Left kidney (tissue), 2 donors: Measurements from ENCODE around the gene PTS. TPM values are rescaled to one million over a fixed set of nuclear protein-coding genes. Genes with fewer than 3 reads are reported as not detected.

Source experiments
- DNase-seq: peaks from one replicate; pipeline ENCODE4 v3.0.0-alpha.2; 2013
- polyA plus RNA-seq: library from polyadenylated mRNA; unstranded; fragments of 120-200 nt; gene quantifications from one replicate; pipeline ENCODE4 v1.2.1, GENCODE V29; 2013; ENCODE audit not compliant: insufficient read length

PTS gene
- polyA plus RNA-seq, 1 donor = 63.5 TPM

DNA sequence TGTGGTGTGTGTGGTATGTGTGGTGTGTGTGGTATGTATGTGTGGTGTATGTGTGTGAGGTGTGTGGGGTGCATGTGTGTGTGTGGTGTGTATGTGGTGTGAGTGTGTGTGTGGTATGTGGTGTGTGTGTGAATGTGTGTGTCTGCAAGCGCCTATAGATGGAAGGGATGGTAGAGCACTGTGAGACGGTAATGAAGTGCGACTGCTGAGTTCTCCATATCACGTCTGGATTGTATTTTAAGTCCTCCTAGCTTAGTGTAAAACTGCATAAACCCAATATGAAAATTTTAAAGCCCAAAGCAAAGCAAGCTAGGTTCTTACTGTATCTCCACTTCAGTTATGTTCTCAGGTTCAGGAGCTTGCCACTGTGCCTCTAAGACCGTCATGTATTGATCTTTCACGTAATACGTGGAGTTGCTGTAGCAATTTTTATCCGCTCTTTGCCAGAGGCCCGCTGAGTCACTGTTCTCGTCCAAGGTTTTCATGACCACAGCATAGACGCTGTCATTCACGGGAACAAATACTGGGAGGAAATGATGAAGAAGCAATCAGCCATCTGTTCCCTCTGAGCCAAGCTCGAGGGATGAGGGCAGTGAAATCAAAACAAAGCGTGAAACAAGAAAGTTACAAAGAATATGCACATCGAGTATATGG is 29.0 kb downstream of the PTS start:
- no peak for DNase-seq

DNA sequence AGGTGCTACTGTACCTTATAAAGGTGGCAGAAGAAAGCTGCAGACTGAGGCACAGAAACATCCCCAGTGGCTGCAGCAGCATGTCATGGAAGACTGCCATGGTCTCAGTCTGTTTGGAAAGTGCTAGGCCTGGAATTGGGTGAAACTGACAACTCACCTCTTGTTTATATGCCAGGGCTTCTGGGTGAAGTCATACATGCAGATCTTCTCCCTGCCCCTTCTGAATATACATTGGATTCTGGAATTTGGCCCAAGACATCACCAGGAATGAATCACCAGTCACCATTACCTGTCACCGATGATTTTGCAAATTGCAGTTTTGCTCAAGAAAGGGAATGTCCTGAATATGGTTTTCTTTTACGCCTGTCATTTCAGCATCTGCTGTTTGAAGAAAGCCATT is 34.3 kb downstream of the PTS start, which contains the start of gene PLET1:
Gene PLET1, minus strand, starts transcription at position 371 of the 400 bp plus-strand sequence. Its CDS starts 271 bp downstream, at position 100.
- no peak for DNase-seq

DNA sequence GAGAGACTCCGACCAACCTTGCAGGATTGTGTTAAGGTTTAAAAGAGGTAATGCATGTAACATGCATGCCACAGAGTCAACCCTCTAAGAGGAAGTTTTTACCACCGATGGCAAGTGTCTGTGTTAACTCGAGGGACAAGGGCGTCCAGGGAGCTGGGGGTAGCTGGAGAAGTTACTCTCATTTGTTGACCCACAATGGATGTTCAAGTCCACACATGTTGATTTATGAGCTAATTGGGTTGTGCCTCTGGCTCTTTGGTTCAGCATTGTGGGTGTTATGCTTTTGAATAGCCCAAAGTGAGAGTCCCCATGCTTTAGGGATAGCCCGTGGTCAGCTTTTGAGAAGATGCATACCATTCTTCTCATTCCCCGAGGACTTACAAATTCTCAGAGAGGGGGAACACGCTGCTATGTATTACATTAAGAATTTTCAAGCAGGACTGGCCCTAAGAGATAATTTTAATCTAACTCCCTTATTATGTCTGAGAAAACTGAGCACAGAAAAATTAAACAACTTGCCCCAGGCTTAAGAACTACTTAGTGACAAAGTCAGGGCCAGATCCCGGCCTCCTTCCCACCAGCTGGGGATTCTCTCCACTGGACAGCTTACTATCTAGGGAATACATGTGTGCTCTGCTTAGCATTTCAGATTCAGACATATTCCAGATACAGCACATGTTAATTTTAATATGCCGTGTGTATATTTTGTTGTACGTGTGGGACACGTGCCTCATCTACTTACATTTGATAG is 39.6 kb downstream of the PTS start:
- no peak for DNase-seq

DNA sequence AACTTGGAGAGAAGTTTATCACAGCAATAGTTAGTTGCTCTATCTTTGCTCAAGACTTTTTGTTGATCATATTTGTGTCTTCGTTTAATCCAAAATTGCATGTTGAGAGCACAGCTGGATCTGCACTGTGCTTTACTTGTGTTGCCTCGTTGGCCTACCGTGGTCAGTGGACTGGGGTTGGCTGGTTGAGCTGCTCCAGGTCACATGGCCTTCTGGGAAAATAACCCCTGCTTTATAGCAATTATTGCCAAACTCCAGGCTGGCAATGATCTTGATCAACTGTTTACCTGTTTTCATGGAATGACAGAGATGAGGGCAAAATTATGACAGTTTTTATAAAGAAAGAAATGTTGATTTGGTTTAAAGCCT is 40.2 kb downstream of the PTS start:
- no peak for DNase-seq

DNA sequence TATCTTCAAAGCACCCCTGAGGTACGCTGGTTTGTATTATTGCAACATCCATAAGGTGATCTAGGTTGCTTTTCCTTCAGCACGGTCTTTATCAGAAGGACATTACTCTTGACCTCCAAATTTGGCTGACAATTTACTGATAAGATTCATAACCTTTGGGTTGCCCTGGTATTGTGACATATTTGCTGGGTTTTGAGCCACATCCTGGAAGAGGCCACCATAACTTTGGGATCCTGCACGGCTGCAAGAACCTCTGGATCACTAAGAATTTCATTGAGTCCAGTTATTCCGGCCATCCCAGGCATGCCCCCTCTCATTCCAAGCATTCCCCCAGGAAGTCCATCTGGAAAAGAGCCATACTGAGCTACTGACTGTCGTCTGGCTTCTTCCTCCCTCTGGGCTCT is 41.0 kb downstream of the PTS start:
- no peak for DNase-seq

DNA sequence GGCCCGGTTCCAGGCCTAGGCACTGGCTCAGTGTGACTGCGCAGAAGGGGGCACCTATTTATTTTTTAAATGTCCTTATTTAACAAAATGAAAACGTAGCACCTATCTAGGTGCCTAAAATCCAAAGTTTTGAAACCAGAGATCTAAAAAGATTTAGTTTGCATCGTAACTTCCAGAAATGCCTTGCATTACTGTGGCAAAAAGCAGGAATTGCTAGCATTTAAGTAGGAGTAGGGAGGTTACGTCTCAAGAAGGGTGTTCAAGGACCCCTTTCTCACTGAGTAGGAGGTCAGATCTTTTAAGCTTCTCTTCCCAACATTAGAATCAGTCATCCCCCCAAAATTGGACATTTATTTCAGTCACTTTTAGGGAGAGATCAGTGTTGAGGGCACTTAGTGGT is 42.2 kb downstream of the PTS start:
- DNase-seq = no peak

DNA sequence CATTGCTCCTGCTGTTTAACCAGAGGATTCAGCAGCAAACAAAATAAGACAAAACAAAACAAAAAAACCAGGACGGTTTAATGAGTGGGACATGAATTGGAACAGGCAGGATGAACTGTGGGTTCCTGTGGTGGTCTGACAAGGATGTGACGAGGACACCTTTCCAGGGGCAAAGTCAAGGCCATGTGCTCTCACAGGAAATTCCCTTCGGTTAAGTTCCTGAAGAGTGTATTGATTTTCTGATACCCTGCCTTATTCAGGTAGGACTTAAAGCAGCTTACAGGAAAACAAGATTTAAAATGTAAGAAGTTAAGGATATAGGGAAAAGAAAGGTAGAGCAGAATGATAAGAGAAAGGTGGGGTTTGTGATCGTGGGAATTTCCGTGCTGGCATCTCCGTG is 42.9 kb downstream of the PTS start:
- no peak for DNase-seq

DNA sequence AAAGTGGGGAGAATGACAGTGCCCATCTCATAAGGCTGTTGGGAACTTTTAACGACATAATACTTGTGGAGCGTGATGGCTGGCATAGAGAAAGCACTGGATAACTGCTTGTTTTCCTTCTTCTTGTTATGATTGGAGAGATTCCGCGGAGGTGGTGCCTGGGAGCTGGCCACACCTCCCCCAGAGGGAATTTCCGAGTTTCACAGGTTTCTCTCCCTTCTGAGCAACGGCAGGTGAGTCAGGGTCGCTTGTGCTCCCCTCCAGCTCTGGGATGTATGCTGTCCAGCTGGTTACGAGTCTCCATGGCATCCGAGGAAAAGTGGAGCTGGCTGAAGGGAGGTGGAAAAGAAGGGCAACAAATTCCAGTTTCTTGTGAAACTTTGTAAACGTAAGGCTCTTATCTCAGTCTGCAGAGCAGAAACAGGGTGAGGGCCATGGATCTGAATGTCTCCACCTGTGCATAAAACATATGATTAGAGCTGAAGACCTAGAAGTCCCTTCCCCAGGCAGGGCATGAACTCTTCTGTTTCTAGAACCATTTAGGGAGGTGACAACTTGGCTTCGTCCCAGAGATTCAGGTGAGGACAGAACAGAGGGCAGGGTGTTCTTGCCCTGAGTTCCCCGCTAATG is 44.4 kb downstream of the PTS start:
- DNase-seq = no peak

DNA sequence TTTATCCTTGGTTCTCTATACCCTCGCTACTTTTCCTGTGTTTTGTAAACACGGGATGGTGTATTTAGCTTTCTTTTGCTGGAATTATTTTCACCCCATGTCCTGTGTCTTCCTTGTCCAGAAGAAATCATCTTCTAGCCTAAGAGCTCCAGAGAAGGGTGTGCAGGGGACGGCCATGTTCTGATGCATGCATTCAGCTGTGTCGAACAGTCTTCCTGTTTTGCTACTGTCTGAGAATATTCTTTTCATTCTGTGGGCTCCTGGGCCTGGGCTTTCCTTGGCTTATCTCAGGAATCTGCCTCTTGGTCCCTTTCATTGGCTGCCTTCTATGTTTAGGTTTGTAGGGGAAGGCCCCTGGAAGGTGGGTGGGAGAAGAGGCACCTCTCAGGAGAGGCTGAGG is 45.0 kb downstream of the PTS start:
- DNase-seq = no peak

DNA sequence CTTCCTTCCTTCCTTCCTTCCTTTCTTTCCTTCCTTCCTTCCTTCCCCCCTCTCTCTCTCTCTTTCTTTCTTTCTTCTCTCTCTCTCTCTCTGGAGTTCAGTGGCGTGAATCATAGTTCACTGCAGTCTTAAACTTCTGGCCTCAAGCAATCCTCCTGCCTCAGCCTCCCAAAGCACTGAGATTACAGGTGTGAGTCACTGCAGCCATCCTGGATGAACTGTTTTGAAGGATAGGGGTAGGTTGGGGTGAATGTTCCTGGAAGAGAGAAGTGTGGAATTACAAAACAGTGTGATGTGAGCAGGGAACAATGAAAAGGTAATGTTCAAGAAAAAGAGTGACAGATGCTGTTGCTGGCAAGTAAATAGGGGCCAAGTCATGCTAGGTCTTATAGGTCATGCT is 46.8 kb downstream of the PTS start:
- no peak for DNase-seq

DNA sequence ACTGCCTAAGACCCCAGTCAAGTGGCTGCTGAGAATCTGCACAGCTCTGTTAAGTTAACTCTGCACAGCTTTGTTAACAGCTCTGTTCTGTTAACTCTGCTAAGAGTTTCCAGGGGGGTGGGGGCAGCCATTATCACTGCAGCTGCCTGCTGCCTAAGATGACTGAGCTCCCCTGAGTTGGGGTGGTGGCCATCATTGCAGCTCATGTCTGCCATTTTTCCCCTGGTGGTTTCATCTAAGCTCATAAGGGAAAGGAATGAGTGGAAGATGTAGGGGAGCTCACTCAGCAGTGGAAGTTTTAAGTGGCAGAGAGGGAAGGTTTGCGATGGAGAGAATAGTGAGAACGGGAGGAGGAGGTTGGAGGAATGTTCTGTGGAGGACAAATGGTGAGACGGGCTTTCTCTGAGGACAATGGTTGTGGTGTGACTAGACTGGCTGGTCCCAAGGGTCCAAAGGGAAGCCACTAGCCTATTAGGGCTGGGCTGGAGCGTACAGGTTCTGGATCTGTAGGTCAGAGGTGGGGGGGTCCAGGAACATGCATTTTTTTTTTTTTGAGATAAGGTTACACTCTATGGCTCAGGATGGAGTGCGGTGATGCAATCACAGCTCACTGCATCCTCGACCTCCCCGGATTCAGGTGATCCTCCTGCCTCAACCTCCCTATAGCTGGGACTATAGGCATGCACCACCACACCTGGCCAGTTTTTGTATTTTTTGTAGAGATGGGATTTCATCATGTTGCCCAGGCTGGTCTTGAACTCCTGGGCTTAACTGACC is 48.0 kb downstream of the PTS start:
- no peak for DNase-seq

DNA sequence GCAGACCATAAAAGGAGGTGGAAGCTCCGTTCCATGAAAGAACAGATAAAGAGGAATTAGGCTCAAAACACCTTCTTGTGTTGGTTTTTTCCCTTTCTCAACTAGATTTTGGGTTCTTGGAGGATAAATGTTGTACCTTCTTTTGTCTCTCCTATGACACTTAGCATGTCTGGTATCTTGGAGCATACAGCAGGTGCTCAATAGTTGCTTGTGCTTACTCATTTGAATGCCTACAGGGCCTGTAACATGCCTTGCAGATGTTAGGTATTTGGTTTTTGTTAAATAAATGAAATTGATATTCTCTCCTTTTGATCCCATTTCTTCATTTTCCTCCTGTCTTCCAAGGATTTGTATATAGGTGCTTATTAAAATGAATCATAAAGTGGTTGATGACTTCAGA is 50.8 kb downstream of the PTS start:
- DNase-seq = no peak

DNA sequence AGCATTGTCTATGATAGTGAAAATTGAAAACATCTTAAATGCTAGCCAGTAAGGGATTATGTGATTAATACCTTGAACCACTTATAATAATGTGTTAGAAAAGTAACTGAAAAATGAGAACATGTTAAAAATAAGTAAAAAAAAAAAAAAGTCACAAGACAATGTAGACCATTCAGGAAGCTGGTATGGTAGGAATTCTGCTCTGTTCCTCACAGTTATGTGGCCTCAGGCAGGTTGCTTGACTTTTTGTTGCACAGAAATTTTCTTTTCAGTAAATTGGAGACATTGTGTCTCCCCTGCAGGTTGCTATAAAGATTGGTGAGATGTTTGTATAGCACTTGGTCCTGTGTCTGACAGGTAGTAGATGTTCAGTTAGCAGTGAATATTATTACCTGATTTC is 51.7 kb downstream of the PTS start:
- DNase-seq = no peak

DNA sequence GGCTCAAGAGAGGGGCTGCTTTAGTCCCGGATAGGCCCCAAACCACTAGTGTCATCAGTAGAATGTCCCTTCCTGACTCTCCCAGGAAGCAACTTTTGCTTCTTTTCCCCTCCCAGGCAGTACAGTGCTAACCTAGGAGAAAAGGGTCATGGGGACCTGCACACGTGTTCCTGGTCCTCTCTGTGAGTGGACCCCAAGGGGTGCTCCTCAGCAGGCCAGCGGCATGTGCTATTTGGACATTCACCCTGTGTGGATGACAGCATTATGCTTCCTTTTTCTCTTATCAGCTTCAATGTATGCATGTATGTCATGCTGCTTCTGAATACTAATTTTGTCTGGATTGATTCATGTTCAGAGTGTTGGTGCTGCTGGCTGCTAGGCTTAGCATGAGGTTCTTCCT is 52.6 kb downstream of the PTS start:
- no peak for DNase-seq

DNA sequence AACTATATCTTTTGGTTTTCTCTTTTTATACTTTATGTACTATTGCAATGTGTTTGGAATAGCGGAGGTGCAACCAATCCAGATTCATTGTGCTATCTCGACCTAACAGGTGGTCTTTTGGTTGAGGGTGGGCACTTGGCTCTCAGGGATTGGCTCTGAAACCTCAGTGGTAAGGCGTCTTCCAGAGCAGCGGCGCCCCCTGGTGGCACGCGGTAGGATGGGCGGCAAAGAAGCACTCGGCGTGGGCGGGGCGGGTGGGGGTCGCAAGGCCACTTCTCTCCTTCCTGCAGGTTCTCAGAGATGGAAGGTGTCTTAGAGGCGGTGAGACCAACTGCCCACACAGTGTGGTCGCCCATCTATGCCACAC is 53.7 kb downstream of the PTS start:
- peak; percentile 55 for DNase-seq

DNA sequence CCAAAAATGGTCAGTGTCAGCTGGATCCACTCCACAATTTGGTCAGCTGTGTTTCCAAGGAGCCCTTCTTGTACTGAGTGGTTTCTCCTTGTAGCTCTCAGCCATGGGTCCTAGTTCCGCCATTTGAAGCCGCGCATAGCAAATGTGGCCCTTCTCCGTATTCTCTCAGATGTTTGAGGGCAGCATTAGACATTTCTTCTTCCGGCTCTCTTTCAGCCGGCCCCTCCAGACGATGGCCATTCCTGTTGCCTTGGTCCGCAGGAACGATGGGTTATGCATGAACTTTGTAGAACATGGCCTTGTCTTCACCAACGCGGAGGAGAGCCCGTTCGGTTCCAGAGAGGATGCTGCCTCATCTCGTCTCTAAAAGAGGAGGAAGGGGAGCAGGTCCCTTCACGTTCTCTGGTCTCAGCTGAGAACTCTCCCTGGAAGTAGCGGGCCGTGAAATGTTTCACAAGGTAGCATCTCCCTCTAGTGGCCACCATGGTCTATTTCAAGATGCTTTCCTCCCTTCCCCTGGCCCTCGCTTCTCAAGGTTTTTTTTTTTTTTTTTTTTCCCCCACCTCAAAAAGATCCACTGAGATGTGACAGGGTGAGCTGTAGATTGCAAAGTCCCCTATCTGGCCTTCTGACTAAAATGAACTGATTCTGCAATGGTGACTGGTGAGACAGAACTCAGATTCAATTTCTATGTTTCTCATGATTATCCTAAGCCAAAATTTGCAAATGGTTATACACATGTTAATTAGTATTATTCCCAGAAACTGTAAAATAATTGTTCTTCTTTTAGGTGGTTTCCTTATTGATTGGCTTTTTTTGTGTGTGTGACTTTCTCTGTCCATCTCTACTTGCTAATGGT is 54.3 kb downstream of the PTS start:
- peak; percentile 81 for DNase-seq

DNA sequence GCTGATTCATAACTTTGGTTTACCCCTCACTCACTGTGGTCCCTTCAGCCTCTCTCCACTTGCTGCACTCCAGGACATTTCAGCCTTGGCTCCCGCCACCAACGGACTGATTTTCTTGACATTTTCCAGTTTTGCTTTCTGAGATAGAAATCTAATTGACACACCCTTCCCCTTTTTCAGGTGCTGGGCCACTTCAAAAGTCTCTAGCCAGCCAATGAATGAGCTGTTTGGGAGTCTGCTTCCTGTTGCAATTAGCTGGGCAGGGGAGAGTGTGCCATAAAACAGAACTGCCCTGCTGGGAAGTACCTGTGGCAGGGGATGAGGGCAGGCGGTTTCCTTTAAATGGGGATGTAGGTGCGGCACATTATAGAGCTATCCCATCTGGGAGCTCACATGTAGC is 55.5 kb downstream of the PTS start:
- no peak for DNase-seq
